B cell (primary cell): Measurements from ENCODE around the gene PEPD. TPM values are rescaled to one million over a fixed set of nuclear protein-coding genes. Genes with fewer than 3 reads are reported as not detected.

ENCODE experiments used
- ATAC-seq: fragments of 200-7000 bp; cut with Tn5 transposase; one replicate; pipeline ENCODE4 v1.10.0; 2021; ENCODE audit warnings: low read depth, mild to moderate bottlenecking, moderate number of reproducible peaks, moderate library complexity
- CTCF ChIA-PET: fragments of 350-600 bp; sonication (Branson Sonifier 250); formaldehyde crosslinking; loops from one replicate; lab custom pipeline; 2021; ENCODE audit warnings: antibody characterized with exemption, inconsistent platforms; lab: Charles Lee
- POLR2A ChIA-PET: fragments of 350-600 bp; sonication (Branson Sonifier 250); formaldehyde crosslinking; loops from one replicate; lab custom pipeline; 2021; ENCODE audit warnings: antibody characterized with exemption; lab: Charles Lee
- DNase-seq: peaks from one replicate; pipeline ENCODE4 v3.0.0; 2013
- H2AFZ ChIP-seq: 2 replicates; pipeline ENCODE4 v1.6.1; 2012; ENCODE audit warnings: mild to moderate bottlenecking, low read depth, low read length; ENCODE audit not compliant: insufficient read depth, poor library complexity, severe bottlenecking
- H3K27ac ChIP-seq, 2 donors: 1 replicate in 1 of 2; 2 replicates in 1 of 2; pipeline ENCODE4 v1.5.1; 2012 to 2013; ENCODE audit warnings: low read length in 2 of 2, mild to moderate bottlenecking in 2 of 2, moderate library complexity in 1 of 2
- H3K27me3 ChIP-seq, 4 experiments: fragments of 200-600 bp in 1 of 4; sonication (generic) in 1 of 4; replicated peaks in 1 of 4; 1 replicate in 2 of 4; 2 replicates in 2 of 4; pipeline versions ENCODE4 v1.6.1 to v1.7.0; 2013 to 2016; ENCODE audit warnings: low read length in 3 of 4, mild to moderate bottlenecking in 2 of 4, mixed read lengths in 1 of 4, moderate library complexity in 1 of 4; ENCODE audit not compliant: insufficient read depth in 4 of 4, control insufficient read depth in 3 of 4; ENCODE audit errors: control extremely low read depth in 1 of 4
- H3K36me3 ChIP-seq, 2 experiments: replicated peaks in 1 of 2; 1 replicate in 1 of 2; 2 replicates in 1 of 2; pipeline versions ENCODE4 v1.6.1 to v1.7.1; 2013; ENCODE audit warnings: low read length in 1 of 2; ENCODE audit not compliant: insufficient read depth in 2 of 2, control insufficient read depth in 1 of 2; ENCODE audit errors: control extremely low read depth in 1 of 2, extremely low read depth in 1 of 2
- H3K4me1 ChIP-seq, 2 donors: fragments of 200-600 bp in 1 of 2; sonication (generic) in 1 of 2; 1 replicate in 1 of 2; 2 replicates in 1 of 2; pipeline versions ENCODE4 v1.5.1 to v1.6.1; 2013 to 2017; ENCODE audit warnings: low read length in 2 of 2; ENCODE audit not compliant: control insufficient read depth in 2 of 2, insufficient read depth in 2 of 2
- H3K4me2 ChIP-seq: replicated peaks from 2 replicates; pipeline ENCODE3; 2012; ENCODE audit warnings: mild to moderate bottlenecking, low read depth, low read length; ENCODE audit not compliant: poor library complexity, severe bottlenecking
- H3K4me3 ChIP-seq, 5 experiments: fragments of 200-600 bp in 1 of 5; sonication (generic) in 1 of 5; 1 replicate in 3 of 5; 2 replicates in 2 of 5; pipeline versions ENCODE4 v1.5.1 to v1.7.0; 2011 to 2016; ENCODE audit warnings: low read length in 4 of 5, mild to moderate bottlenecking in 4 of 5, low read depth in 2 of 5, control low read depth in 1 of 5, moderate library complexity in 1 of 5; ENCODE audit not compliant: insufficient read depth in 1 of 5; ENCODE audit errors: control extremely low read depth in 1 of 5, extremely low read depth in 1 of 5
- H3K79me2 ChIP-seq: fragments of 200-600 bp; sonication (generic); one replicate; pipeline ENCODE4 v1.6.0; 2016; ENCODE audit warnings: low read length; ENCODE audit not compliant: control insufficient read depth, insufficient read depth
- H3K9ac ChIP-seq: fragments of 200-600 bp; sonication (generic); 2 replicates; pipeline ENCODE4 v1.6.1; 2017; ENCODE audit warnings: mild to moderate bottlenecking, low read length, moderate library complexity
- H3K9me3 ChIP-seq, 3 donors: one replicate each; pipeline versions ENCODE4 v1.6.1 to v1.7.1; 2013; ENCODE audit warnings: low read length in 2 of 3; ENCODE audit not compliant: control insufficient read depth in 2 of 3, insufficient read depth in 1 of 3; ENCODE audit errors: control extremely low read depth in 1 of 3
- H4K20me1 ChIP-seq: 2 replicates; pipeline ENCODE4 v1.6.0; 2012; ENCODE audit warnings: mild to moderate bottlenecking, low read length; ENCODE audit not compliant: insufficient read depth, control insufficient read depth, poor library complexity, severe bottlenecking
- H3K27ac Mint-ChIP-seq: one replicate; pipeline ENCODE4 v1.8.0; 2021; ENCODE audit warnings: mixed read lengths
- H3K27me3 Mint-ChIP-seq: one replicate; pipeline ENCODE4 v1.8.0; 2021; ENCODE audit warnings: mixed read lengths
- H3K4me1 Mint-ChIP-seq: one replicate; pipeline ENCODE4 v1.8.0; 2021; ENCODE audit warnings: mixed read lengths
- H3K4me3 Mint-ChIP-seq: one replicate; pipeline ENCODE4 v1.8.0; 2021; ENCODE audit warnings: mixed read lengths
- H3K9me3 Mint-ChIP-seq: one replicate; pipeline ENCODE4 v1.8.0; 2022; ENCODE audit warnings: mixed read lengths; ENCODE audit not compliant: insufficient read depth
- EZH2 ChIP-seq: IDR thresholded peaks from 2 replicates; pipeline ENCODE4 v1.6.1; 2012; ENCODE audit warnings: borderline replicate concordance, low read depth, mild to moderate bottlenecking, moderate library complexity, low read length; ENCODE audit not compliant: insufficient read depth, poor library complexity, severe bottlenecking
- WGBS: methylation state at CpG from one replicate; pipeline ENCODE4 v1.1.5; 2013; ENCODE audit warnings: missing lambda C conversion rate; ENCODE audit not compliant: insufficient coverage; 5-methylcytosine and 5-hydroxymethylcytosine counted together
- intact Hi-C: fragments of 100-400 bp; cut with micrococcal nuclease; formaldehyde crosslinking; loops from one replicate; pipeline ENCODE4 v1.10.0; 2022
- polyA plus RNA-seq: library from polyadenylated mRNA; depleted of rRNA; stranded (reverse); fragments of >200 nt; gene quantifications from 2 replicates; pipeline ENCODE4 v1.2.3, GENCODE V29; 2012
- total RNA-seq, 2 donors: library from RNA; stranded (reverse); fragments of 120-200 nt in 1 of 2; gene quantifications; 1 replicate in 1 of 2; 2 replicates in 1 of 2; pipeline versions ENCODE4 v1.2.3 to v1.2.4, GENCODE V29; 2013 to 2022
- TF ChIP-seq, protein P1 (sequence below): fragments of 200-600 bp; IDR thresholded peaks from one replicate; pipeline ENCODE4 v1.8.0; 2022; ENCODE audit warnings: antibody characterized with exemption, mild to moderate bottlenecking

The PEPD gene
- total and polyA plus RNA-seq, 2 donors (not counting 1 experiment from before 2014, with no cell fraction given), result 36.4 to 42.7 TPM

DNA sequence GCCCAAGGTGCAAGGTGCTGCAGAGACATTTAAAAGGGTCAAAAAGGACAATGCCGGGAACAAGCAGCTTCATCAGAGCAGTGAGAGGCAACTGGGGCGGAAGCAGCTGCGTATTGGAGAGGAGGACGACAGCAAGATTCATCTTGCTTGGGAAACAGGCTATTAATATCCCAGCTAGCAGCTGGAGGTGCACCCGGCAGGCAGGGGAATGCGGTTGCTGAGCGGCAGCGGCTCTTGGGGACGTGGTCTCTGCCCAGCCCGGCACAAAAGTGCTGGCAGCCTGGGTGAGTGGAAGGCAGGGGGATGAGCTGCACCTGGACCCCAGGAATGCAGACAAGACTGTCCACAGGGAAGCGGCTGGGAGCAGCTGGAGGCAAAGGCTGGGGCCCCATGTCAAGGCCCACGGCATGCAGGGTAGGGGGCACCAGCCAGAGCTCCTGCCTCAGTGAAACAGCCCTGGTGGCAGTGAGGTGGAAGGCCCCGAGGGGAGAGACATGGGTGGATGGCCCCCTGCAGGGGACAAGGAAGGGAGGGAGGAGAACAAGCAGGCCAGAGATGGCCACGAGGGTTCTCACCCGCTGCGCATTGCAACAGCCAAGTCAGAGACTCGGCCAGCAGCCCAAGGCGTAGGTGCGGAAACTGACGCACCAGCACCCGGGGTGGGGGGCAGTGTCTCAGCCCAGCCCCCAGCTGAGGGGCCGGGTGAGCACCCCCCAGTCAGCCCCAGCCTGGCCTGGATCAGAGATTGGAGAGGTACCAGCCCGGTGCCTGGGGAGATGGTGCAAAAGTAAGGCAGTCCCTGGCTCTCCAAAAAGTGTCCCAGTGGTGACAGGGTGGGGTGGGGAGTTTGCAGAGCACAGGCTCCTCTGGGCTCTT lies 34.4 kb downstream of the PEPD start:
- Histone ChIP-seq H3K4me3 (no peak overlapping the region), H3K9me3 (peaks cover 0 to 12% (median 0%) of the 10 kb centered on the region in 3 donors), H3K79me2 (no peaks in the 10 kb centered on the region), H3K4me1 (no peaks in the 10 kb centered on the region), H2AFZ (no peak overlapping the region), H4K20me1 (no peaks in the 10 kb centered on the region), H3K9ac (no peak overlapping the region), H3K27ac (no peak overlapping the region), H3K27me3 (no peaks in the 10 kb centered on the region), H3K36me3 (no peaks in the 10 kb centered on the region), H3K4me2 (no peak overlapping the region)
- WGBS, result 95% methylated on average over 23 of the region's 23 CpGs
- Mint-ChIP-seq H3K4me1 (no peaks in the 10 kb centered on the region), H3K27me3 (no peaks in the 10 kb centered on the region), H3K4me3 (no peak overlapping the region), H3K9me3 (peaks cover 5% of the 10 kb centered on the region), H3K27ac (no peak overlapping the region)
- intact Hi-C loops, result no loop called here
- no peak for DNase-seq
- ATAC-seq, result no peak
- POLR2A ChIA-PET, result no interaction called here
- TF ChIP-seq, protein P1, sequence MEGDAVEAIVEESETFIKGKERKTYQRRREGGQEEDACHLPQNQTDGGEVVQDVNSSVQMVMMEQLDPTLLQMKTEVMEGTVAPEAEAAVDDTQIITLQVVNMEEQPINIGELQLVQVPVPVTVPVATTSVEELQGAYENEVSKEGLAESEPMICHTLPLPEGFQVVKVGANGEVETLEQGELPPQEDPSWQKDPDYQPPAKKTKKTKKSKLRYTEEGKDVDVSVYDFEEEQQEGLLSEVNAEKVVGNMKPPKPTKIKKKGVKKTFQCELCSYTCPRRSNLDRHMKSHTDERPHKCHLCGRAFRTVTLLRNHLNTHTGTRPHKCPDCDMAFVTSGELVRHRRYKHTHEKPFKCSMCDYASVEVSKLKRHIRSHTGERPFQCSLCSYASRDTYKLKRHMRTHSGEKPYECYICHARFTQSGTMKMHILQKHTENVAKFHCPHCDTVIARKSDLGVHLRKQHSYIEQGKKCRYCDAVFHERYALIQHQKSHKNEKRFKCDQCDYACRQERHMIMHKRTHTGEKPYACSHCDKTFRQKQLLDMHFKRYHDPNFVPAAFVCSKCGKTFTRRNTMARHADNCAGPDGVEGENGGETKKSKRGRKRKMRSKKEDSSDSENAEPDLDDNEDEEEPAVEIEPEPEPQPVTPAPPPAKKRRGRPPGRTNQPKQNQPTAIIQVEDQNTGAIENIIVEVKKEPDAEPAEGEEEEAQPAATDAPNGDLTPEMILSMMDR, result no peak
- CTCF ChIA-PET, result no interaction called here

DNA sequence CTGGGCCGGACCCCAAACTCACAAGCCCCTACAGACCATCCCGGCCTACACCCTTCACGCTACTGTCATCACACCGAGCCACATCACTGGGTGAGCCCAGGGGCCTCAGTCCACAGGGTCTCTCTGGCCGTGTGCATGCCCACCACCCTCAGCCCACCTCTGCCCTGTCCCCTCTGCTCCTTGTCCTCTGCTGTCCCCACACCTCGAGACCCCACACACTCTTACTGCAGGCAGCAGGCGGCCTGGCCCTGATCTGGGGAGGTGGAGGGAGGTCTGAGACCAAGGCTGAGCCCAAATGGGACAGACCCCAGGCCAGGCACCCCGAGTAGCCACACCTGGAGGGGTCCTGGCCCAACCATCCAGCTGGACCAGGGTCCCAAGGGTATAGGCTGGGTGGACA lies 35.2 kb downstream of the PEPD start:
- no peak overlapping the region for H3K27ac ChIP-seq
- H3K4me3 Mint-ChIP-seq, result no peak overlapping the region
- ATAC-seq, result no peak
- no peaks in the 10 kb centered on the region for H4K20me1 ChIP-seq
- no peaks in the 10 kb centered on the region for H3K27me3 ChIP-seq
- peaks cover 0 to 12% (median 0%) of the 10 kb centered on the region in 3 donors for H3K9me3 ChIP-seq
- H3K4me2 ChIP-seq, result no peak overlapping the region
- DNase-seq, result no peak
- peaks cover 5% of the 10 kb centered on the region for H3K9me3 Mint-ChIP-seq
- H3K4me3 ChIP-seq, result no peak overlapping the region
- POLR2A ChIA-PET, result no interaction called here
- no peaks in the 10 kb centered on the region for H3K79me2 ChIP-seq
- no peaks in the 10 kb centered on the region for H3K27me3 Mint-ChIP-seq
- H3K4me1 ChIP-seq, result no peaks in the 10 kb centered on the region
- no peak overlapping the region for H2AFZ ChIP-seq
- TF ChIP-seq, protein P1, result no peak
- no peak for TF ChIP-seq EZH2
- no peaks in the 10 kb centered on the region for H3K4me1 Mint-ChIP-seq
- no peaks in the 10 kb centered on the region for H3K36me3 ChIP-seq
- CTCF ChIA-PET, result no interaction called here
- 89% methylated on average over 6 of the region's 8 CpGs for WGBS
- intact Hi-C loops, result no loop called here
- no peak overlapping the region for H3K27ac Mint-ChIP-seq
- H3K9ac ChIP-seq, result no peak overlapping the region
